ENCODE results near the gene EXOC4.

DNA sequence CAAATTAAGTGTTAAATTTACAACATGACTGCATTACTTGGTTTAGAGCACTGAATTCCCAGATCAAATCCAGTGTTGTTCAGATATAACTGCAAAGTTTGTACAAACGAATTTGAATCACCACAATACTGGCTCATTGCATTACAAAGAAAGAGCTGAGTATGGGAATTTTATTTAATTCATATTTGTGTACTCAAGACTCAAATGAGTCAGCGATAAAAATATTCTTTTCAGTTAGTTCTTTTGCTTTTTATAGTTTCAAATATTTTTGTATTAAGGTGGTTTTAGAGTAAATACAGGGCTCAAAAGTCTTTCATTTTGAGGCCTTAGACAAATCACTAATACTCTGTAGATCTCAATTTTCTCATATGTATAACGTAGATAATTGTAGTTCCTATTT, 805.6 kb downstream of the EXOC4 start:
- TF ChIP-seq EZH2 (IDR thresholded peaks at IDR 0.05; ENCODE audit: borderline replicate concordance, low read length): no peak
- no peak for TF ChIP-seq CTCF (IDR thresholded peaks at IDR 0.05; ENCODE audit: low read length)

Measured in OCI-LY1 (cell line).